ENCODE measurements around the gene PARVA.
A peak's percentile ranks its signal among the peaks of the same experiment; 100 is the strongest.
"Not testable (repeated sequence)": the region's sequence is repeated elsewhere in the genome, so short reads cannot be mapped to it uniquely, and the experiment has no call there.

PARVA gene

DNA sequence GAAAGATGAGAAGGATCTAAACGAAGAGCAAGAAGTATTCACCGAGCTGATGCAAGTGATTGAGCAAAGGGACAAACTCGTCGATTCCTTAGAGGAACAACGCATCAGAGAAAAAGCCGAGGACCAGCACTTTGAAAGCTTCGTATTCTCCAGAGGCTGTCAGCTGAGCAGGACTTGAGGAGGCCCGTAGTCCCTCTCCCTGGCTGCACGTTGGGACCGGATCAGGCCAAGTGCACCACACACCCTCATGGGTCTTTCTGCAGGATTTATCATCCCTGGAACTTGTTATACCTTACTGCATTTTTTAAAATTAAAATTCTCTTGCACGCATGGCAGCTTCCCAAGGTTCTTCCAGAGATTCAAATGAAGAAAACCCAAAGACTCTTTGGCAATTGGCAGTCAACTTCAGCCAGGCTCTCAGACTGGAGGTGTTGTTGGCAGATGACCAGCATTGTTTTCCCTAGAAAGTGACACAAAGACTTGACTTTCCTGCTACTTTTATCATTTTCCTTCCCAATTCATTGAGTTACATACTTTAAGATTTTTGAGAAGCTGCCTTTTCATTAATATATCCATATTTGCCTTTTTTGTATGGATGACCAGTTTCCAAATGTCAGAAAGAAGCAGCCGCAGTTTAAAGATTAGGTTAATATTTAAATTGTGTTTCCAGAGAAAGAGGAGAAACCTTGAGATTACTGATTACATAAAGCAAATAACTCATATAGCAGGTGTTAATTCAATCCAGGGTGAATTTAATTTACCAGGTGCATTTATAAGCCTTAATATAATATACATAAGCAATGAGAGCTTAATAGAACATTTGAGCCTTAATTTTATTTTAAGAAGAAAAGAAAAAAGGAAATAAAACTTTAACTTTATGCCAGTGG is 18.8 kb upstream of the PARVA start:
- H3K36me3 ChIP-seq (ENCODE audit: control insufficient read depth, insufficient read depth, low read length) = no peaks in the 10 kb centered on the region
- no peaks in the 10 kb centered on the region for H3K9me3 ChIP-seq (ENCODE audit: control insufficient read depth, insufficient read depth, low read depth, low read length)
- H3K27me3 ChIP-seq (ENCODE audit: control insufficient read depth, insufficient read depth, low read length) = no peaks in the 10 kb centered on the region
- H3K4me1 ChIP-seq (ENCODE audit: control insufficient read depth, insufficient read depth, low read length) = peaks cover 7% of the 10 kb centered on the region; the same call in 1 of the 2 replicates
- no peak overlapping the region for H3K4me3 ChIP-seq (ENCODE audit: low read depth, low read length)
- H3K27ac ChIP-seq (ENCODE audit: low read depth, low read length) = no peak overlapping the region
- H3K9ac ChIP-seq (ENCODE audit: low read length) = no peak overlapping the region

DNA sequence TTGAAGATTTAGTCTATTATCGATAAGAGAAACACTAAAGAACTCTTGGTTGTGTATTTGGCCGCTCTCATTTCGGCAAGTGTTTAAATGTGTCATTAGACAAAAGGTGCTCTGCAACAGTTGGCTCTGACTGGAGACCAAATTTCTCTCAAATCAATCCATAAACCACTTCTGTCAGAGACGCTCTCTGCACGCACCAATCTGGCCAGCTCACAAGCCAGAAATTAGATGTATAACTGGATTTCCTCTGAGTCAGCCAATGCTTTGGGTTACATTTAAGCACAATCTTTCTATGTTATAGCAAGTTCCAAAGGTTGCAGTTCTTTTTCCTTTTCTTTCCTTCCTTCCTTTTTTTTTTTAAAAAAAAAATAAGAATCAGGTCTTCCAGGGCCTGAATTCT is 17.6 kb upstream of the PARVA start:
- Histone ChIP-seq H3K9ac (ENCODE audit: low read length) (no peak overlapping the region), H3K27me3 (ENCODE audit: control insufficient read depth, insufficient read depth, low read length) (no peaks in the 10 kb centered on the region), H3K4me3 (ENCODE audit: low read depth, low read length) (no peak overlapping the region), H3K27ac (ENCODE audit: low read depth, low read length) (no peak overlapping the region), H3K36me3 (ENCODE audit: control insufficient read depth, insufficient read depth, low read length) (no peaks in the 10 kb centered on the region), H3K4me1 (ENCODE audit: control insufficient read depth, insufficient read depth, low read length) (peaks cover 7% of the 10 kb centered on the region; the same call in 1 of the 2 replicates), H3K9me3 (ENCODE audit: control insufficient read depth, insufficient read depth, low read depth, low read length) (no peaks in the 10 kb centered on the region)

DNA sequence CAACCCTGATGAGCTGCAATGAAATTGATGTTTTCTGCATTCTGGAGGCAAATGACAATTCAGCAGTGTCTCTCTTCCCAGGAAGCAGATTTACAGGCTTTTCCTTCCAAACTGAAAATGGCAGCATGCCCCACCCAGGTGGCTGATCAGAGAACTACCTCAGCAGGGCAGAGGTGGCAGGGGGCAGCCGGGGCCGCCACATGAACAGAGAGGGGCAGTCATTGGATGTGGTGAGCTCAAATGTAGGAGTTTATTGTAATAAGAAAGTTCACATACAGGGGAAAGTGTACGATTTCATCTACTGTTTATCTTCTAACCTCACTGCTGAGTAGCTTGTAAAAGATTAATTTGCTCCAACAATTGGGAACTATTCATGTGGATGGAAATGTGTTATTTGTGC is 15.7 kb upstream of the PARVA start:
- no peaks in the 10 kb centered on the region for H3K9me3 ChIP-seq (ENCODE audit: control insufficient read depth, insufficient read depth, low read depth, low read length)
- no peak overlapping the region for H3K4me3 ChIP-seq (ENCODE audit: low read depth, low read length)
- no peaks in the 10 kb centered on the region for H3K27me3 ChIP-seq (ENCODE audit: control insufficient read depth, insufficient read depth, low read length)
- no peak overlapping the region for H3K9ac ChIP-seq (ENCODE audit: low read length)
- peaks cover 15% of the 10 kb centered on the region for H3K4me1 ChIP-seq (ENCODE audit: control insufficient read depth, insufficient read depth, low read length)
- H3K27ac ChIP-seq (ENCODE audit: low read depth, low read length) = no peak overlapping the region
- H3K36me3 ChIP-seq (ENCODE audit: control insufficient read depth, insufficient read depth, low read length) = no peaks in the 10 kb centered on the region

DNA sequence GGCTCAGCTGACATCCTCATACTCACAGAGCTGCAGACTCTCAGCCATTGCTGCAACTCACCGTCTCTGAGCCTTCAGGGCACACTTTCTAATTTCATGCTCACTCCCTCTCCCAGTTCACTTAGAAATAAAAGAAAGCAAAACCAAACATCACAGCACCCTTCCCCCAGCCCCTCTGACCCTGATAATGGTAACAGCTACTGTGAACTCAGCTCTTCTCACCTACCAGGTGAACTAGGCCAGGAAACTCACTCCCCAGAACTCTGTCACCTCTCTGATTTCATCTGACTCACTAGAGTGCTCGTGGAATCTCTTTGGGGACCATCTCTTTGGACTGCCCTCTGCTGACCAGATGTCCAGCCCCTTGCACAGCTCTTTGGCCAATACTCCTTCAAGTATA is 14.5 kb upstream of the PARVA start:
- Histone ChIP-seq H3K9me3 (ENCODE audit: control insufficient read depth, insufficient read depth, low read depth, low read length) (no peaks in the 10 kb centered on the region), H3K4me1 (ENCODE audit: control insufficient read depth, insufficient read depth, low read length) (peaks cover 9% of the 10 kb centered on the region), H3K4me3 (ENCODE audit: low read depth, low read length) (no peak overlapping the region), H3K9ac (ENCODE audit: low read length) (no peak overlapping the region), H3K36me3 (ENCODE audit: control insufficient read depth, insufficient read depth, low read length) (no peaks in the 10 kb centered on the region), H3K27ac (ENCODE audit: low read depth, low read length) (no peak overlapping the region), H3K27me3 (ENCODE audit: control insufficient read depth, insufficient read depth, low read length) (no peaks in the 10 kb centered on the region)

DNA sequence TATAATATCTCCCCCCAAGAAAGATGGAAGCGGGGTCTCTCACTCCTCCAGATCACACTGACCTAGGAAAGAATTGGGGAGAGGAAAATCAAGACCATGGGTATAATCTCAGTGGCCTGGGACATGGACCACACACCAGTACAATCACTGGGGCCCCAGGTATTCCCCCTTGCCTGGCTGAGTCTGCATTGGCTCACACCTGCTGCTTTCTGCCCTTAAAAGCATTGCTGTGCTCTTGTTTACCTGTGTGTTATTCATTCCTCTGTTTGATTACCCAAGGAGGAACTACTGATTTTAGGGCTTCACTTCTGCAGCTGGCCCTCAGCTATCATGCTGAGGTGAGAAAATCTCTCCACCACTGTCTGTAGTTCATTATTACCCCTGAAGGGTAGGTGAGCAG is 14.0 kb upstream of the PARVA start:
- H3K4me3 ChIP-seq (ENCODE audit: low read depth, low read length) = no peak overlapping the region
- H3K9me3 ChIP-seq (ENCODE audit: control insufficient read depth, insufficient read depth, low read depth, low read length) = no peaks in the 10 kb centered on the region
- H3K4me1 ChIP-seq (ENCODE audit: control insufficient read depth, insufficient read depth, low read length) = peaks cover 9% of the 10 kb centered on the region
- H3K27me3 ChIP-seq (ENCODE audit: control insufficient read depth, insufficient read depth, low read length) = no peaks in the 10 kb centered on the region
- no peak overlapping the region for H3K27ac ChIP-seq (ENCODE audit: low read depth, low read length)
- H3K36me3 ChIP-seq (ENCODE audit: control insufficient read depth, insufficient read depth, low read length) = no peaks in the 10 kb centered on the region
- H3K9ac ChIP-seq (ENCODE audit: low read length) = no peak overlapping the region

DNA sequence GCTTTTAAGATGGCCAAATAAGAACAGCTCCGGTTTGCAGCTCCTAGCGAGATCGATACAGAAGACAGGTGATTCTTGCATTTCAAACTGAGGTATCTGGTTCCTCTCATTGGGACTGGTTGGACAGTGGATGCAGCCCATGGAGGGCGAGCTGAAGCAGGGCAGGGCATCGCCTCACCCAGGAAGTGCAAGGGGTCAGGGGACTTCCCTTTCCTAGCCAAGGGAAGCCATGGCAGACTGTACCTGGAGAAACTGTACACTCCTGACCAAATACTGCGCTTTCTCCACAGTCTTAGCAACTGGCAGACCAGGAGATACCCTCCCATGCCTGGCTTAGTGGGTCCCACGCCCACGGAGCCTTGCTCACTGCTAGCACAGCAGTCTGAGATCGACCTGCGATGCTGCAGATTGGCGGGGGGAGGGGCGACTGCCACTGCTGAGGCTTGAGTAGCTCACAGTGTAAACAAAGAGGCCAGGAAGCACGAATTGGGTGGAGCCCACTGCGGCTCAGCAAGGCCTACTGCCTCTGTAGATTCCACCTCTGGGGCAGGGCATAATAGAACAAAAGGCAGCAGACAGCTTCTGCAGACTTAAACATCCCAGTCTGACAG is 11.3 kb upstream of the PARVA start:
- not testable (repeated sequence) for H3K27me3 ChIP-seq (ENCODE audit: control insufficient read depth, insufficient read depth, low read length); H3K27ac ChIP-seq (ENCODE audit: low read depth, low read length); H3K4me1 ChIP-seq (ENCODE audit: control insufficient read depth, insufficient read depth, low read length); H3K9me3 ChIP-seq (ENCODE audit: control insufficient read depth, insufficient read depth, low read depth, low read length); H3K9ac ChIP-seq (ENCODE audit: low read length); H3K36me3 ChIP-seq (ENCODE audit: control insufficient read depth, insufficient read depth, low read length)
- peak overlapping the region; percentile 21 for H3K4me3 ChIP-seq (ENCODE audit: low read depth, low read length)

DNA sequence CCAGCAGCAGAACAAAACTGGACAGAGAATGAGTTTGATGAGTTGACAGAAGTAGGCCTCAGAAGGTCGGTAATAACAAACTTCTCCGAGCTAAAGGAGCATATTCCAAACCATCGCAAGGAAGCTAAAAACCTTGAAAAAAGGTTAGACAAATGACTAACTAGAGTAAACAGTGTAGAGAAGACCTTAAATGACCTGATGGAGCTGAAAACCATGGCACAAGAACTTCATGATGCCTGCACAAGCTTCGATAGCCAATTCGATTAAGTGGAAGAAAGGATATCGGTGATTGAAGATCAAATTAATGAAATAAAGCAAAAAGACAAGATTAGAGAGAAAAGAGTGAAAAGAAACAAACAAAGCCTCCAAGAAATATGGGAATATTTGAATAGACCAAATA is 10.3 kb upstream of the PARVA start:
- not testable (repeated sequence) for H3K9me3 ChIP-seq (ENCODE audit: control insufficient read depth, insufficient read depth, low read depth, low read length); H3K36me3 ChIP-seq (ENCODE audit: control insufficient read depth, insufficient read depth, low read length); H3K4me3 ChIP-seq (ENCODE audit: low read depth, low read length); H3K27ac ChIP-seq (ENCODE audit: low read depth, low read length); H3K27me3 ChIP-seq (ENCODE audit: control insufficient read depth, insufficient read depth, low read length); H3K9ac ChIP-seq (ENCODE audit: low read length); H3K4me1 ChIP-seq (ENCODE audit: control insufficient read depth, insufficient read depth, low read length)

DNA sequence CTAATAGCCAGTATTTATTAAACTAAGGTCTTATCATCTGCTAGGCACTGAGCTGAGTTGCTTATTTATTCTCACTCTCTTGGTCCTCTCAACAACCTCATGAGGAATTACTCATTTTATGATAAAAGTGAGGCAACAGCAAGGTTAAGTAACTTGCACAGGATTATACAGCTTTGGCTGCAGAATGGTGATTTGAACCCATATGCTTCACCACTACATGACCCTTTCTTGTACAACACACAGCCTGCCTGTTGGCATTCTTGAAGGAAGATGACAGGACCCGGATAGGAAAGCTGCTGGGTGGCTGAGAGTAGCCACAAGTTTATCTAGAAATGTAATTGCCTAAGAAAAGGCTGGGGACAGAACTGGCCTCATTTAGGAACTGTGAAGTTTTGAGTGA is 5.3 kb upstream of the PARVA start:
- Histone ChIP-seq H3K4me1 (ENCODE audit: control insufficient read depth, insufficient read depth, low read length) (peaks cover 9% of the 10 kb centered on the region), H3K9me3 (ENCODE audit: control insufficient read depth, insufficient read depth, low read depth, low read length) (peaks cover 10% of the 10 kb centered on the region), H3K27ac (ENCODE audit: low read depth, low read length) (no peak overlapping the region), H3K9ac (ENCODE audit: low read length) (no peak overlapping the region), H3K4me3 (ENCODE audit: low read depth, low read length) (no peak overlapping the region), H3K36me3 (ENCODE audit: control insufficient read depth, insufficient read depth, low read length) (no peaks in the 10 kb centered on the region), H3K27me3 (ENCODE audit: control insufficient read depth, insufficient read depth, low read length) (peaks cover 12% of the 10 kb centered on the region)

DNA sequence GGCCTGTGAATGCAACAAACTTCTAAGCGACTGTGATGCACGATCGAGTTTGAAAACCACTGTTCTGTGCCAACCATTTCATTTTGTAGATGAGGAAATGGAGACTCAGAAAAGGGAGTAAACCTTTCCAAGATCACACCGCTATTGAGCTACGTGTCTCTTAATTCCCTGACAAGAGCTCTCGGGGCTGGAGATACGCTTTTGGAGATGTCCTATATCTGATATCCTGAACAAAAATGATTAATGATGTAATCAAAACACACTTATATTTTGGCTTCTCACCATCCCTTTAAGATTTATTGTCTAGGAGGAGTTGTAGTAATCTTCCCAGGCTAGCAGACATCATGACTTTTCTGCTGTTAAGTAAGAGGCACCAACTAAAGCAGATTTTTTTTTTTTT is 1.7 kb upstream of the PARVA start:
- H3K4me1 ChIP-seq (ENCODE audit: control insufficient read depth, insufficient read depth, low read length) = peaks cover 9% of the 10 kb centered on the region
- peaks cover 12% of the 10 kb centered on the region for H3K27me3 ChIP-seq (ENCODE audit: control insufficient read depth, insufficient read depth, low read length)
- H3K27ac ChIP-seq (ENCODE audit: low read depth, low read length) = no peak overlapping the region
- H3K9ac ChIP-seq (ENCODE audit: low read length) = no peak overlapping the region
- H3K9me3 ChIP-seq (ENCODE audit: control insufficient read depth, insufficient read depth, low read depth, low read length) = peaks cover 10% of the 10 kb centered on the region
- H3K4me3 ChIP-seq (ENCODE audit: low read depth, low read length) = no peak overlapping the region
- no peaks in the 10 kb centered on the region for H3K36me3 ChIP-seq (ENCODE audit: control insufficient read depth, insufficient read depth, low read length)

DNA sequence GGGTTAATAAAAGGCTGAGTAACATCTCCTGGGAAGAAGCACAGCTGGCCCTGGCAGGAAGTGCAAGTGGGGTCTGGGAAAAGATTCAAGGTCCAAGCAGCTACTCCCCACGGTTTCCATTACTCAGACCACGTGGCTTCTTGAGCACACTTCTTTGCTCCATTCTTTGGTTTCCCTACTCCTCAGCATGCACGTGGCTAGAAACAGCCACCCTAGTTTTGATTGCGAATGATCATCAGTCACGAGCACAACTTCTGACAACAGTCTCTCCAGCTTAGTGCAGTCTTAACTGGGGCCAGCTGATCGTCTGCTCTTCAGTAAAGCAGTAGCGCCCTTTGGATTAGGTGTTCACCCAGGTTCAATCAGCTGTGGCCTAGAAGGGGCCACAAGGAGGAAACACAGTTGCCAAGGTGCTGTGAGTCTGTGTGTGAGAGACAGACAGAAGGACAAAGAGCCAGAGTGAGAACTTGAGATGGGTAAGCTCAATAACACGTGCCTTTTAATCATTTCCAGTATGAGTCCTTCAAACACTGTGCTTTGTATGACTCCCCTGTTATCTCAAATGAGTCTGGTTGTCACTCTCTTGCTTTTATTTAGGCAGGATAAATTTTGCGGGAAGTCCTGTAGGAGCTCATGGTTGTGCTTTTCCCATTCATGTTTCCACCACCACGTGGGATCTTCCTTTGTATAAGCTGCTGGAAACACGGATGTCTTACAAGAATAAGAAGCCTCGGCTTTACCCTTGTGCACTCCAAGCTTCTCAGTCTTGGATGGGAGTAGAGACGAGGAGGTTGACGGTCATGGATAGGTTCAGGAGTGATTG is 901 bp upstream of the PARVA start:
- H3K9ac ChIP-seq (ENCODE audit: low read length) = peak overlapping the region; percentile 91
- peaks cover 9% of the 10 kb centered on the region for H3K4me1 ChIP-seq (ENCODE audit: control insufficient read depth, insufficient read depth, low read length)
- peaks cover 10% of the 10 kb centered on the region for H3K9me3 ChIP-seq (ENCODE audit: control insufficient read depth, insufficient read depth, low read depth, low read length)
- peak overlapping the region; percentile 84 for H3K4me3 ChIP-seq (ENCODE audit: low read depth, low read length)
- peaks cover 12% of the 10 kb centered on the region for H3K27me3 ChIP-seq (ENCODE audit: control insufficient read depth, insufficient read depth, low read length)
- H3K36me3 ChIP-seq (ENCODE audit: control insufficient read depth, insufficient read depth, low read length) = no peaks in the 10 kb centered on the region
- 0 out of 2 replicates have a peak overlapping the region, but pooled peaks have one; percentile 91 for H3K27ac ChIP-seq (ENCODE audit: low read depth, low read length)

Measured in HUES6 (cell line).